Chondrocyte (in vitro differentiated cells): ENCODE results near the gene ZFC3H1. TPM values are rescaled to one million over a fixed set of nuclear protein-coding genes. Genes with fewer than 3 reads are reported as not detected.

Source experiments
- DNase-seq: peaks from one replicate; pipeline ENCODE4 v3.0.0; 2021; ENCODE audit warnings: mixed read lengths, low spot score
- H3K27ac Mint-ChIP-seq: one replicate; pipeline ENCODE4 v1.8.0; 2021; ENCODE audit warnings: mild to moderate bottlenecking, moderate library complexity, mixed read lengths; ENCODE audit not compliant: unreplicated experiment
- H3K27me3 Mint-ChIP-seq: 2 replicates; pipeline ENCODE4 v1.8.0; 2021; ENCODE audit warnings: low read depth, mixed read lengths
- H3K36me3 Mint-ChIP-seq: 2 replicates; pipeline ENCODE4 v1.8.0; 2021; ENCODE audit warnings: low read depth, mixed read lengths
- H3K4me1 Mint-ChIP-seq: 2 replicates; pipeline ENCODE4 v1.8.0; 2021; ENCODE audit warnings: low read depth, mild to moderate bottlenecking, mixed read lengths
- H3K4me3 Mint-ChIP-seq: one replicate; pipeline ENCODE4 v1.8.0; 2021; ENCODE audit warnings: mild to moderate bottlenecking, moderate library complexity, mixed read lengths; ENCODE audit not compliant: unreplicated experiment
- H3K9me3 Mint-ChIP-seq: 2 replicates; pipeline ENCODE4 v1.8.0; 2021; ENCODE audit warnings: low read depth, mixed read lengths
- total RNA-seq: library from RNA; stranded (reverse); gene quantifications from 3 replicates; pipeline ENCODE4 v1.2.1, GENCODE V29; 2021
- TF ChIP-seq, protein P1 (sequence below): fragments of 200-600 bp; sonication (generic); IDR thresholded peaks from 2 replicates; pipeline ENCODE4 v1.5.0; 2021; ENCODE audit warnings: antibody characterized with exemption, mild to moderate bottlenecking, moderate library complexity

ZFC3H1 gene
- total RNA-seq, 1 donor from 2014 or later, result 39.6 TPM

DNA sequence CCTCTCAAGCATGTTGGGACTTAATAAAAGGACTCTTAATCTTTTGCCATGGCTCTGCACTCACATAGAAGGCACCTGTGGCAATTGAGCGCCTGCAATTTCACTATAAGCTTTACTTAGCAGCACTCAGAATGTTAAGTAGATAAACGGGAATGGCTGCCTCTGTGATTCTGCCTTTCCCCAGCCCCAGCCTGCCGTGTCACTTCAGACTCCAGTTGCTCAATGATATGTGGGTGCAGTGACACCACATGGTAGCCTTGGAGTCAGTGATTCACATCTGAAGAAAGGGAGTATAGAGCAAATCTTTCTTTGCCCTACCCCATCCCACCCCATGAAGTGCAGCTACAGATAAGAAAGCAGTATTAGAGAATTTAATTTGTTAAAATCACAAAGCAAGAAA lies 96.1 kb downstream of the ZFC3H1 start:
- no peak overlapping the region for H3K27ac Mint-ChIP-seq
- TF ChIP-seq, protein P1, sequence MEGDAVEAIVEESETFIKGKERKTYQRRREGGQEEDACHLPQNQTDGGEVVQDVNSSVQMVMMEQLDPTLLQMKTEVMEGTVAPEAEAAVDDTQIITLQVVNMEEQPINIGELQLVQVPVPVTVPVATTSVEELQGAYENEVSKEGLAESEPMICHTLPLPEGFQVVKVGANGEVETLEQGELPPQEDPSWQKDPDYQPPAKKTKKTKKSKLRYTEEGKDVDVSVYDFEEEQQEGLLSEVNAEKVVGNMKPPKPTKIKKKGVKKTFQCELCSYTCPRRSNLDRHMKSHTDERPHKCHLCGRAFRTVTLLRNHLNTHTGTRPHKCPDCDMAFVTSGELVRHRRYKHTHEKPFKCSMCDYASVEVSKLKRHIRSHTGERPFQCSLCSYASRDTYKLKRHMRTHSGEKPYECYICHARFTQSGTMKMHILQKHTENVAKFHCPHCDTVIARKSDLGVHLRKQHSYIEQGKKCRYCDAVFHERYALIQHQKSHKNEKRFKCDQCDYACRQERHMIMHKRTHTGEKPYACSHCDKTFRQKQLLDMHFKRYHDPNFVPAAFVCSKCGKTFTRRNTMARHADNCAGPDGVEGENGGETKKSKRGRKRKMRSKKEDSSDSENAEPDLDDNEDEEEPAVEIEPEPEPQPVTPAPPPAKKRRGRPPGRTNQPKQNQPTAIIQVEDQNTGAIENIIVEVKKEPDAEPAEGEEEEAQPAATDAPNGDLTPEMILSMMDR, result no peak
- H3K9me3 Mint-ChIP-seq, result no peaks in the 10 kb centered on the region
- H3K36me3 Mint-ChIP-seq, result peaks cover 9% of the 10 kb centered on the region
- no peaks in the 10 kb centered on the region for H3K27me3 Mint-ChIP-seq
- H3K4me1 Mint-ChIP-seq, result peaks cover 2% of the 10 kb centered on the region
- DNase-seq, result no peak
- H3K4me3 Mint-ChIP-seq, result no peak overlapping the region

DNA sequence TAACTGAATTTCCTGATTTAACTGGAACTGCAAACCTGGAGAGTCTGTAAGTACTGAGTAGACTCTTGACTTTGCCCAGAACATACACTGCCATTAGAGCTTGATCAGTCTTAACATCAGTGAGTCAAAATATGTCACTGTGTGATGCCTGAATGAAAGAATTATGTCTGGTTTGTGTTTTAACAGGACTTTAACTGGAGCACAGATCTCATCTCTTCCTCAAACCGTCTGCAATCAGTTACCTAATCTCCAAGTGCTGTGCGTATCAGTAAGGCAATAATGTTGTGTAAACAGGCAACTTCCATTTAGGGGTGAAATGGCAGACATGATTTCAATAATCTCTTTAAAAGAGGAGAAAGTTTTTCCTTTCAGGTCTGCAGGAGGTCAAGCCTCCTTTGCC lies 97.0 kb downstream of the ZFC3H1 start:
- Mint-ChIP-seq H3K27me3 (no peaks in the 10 kb centered on the region), H3K9me3 (no peaks in the 10 kb centered on the region), H3K4me3 (no peak overlapping the region), H3K4me1 (peaks cover 2% of the 10 kb centered on the region), H3K36me3 (peaks cover 9% of the 10 kb centered on the region), H3K27ac (no peak overlapping the region)
- DNase-seq, result no peak
- TF ChIP-seq, protein P1, result no peak

DNA sequence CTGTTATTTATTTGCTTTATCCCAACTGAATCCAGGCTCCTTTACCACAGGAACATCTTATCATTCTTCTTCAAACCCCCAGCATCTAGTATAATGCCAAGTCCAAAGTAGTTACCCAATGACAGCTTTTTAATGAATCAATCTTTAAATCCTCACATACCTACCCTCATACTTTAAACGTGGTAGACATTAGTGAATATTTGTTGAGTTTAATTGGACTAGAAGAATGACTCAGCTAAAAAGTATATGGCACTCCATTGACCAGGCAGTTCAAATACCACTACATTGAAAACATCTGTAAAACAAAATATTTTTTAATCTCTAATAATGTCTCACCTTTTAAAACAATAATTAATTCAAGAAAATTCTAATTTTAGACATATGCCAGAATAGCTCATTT lies 98.1 kb downstream of the ZFC3H1 start:
- no peak overlapping the region for H3K4me3 Mint-ChIP-seq
- H3K27ac Mint-ChIP-seq, result no peak overlapping the region
- H3K27me3 Mint-ChIP-seq, result no peaks in the 10 kb centered on the region
- TF ChIP-seq, protein P1, result no peak
- H3K9me3 Mint-ChIP-seq, result no peaks in the 10 kb centered on the region
- peaks cover 9% of the 10 kb centered on the region for H3K36me3 Mint-ChIP-seq
- H3K4me1 Mint-ChIP-seq, result peaks cover 2% of the 10 kb centered on the region
- no peak for DNase-seq

DNA sequence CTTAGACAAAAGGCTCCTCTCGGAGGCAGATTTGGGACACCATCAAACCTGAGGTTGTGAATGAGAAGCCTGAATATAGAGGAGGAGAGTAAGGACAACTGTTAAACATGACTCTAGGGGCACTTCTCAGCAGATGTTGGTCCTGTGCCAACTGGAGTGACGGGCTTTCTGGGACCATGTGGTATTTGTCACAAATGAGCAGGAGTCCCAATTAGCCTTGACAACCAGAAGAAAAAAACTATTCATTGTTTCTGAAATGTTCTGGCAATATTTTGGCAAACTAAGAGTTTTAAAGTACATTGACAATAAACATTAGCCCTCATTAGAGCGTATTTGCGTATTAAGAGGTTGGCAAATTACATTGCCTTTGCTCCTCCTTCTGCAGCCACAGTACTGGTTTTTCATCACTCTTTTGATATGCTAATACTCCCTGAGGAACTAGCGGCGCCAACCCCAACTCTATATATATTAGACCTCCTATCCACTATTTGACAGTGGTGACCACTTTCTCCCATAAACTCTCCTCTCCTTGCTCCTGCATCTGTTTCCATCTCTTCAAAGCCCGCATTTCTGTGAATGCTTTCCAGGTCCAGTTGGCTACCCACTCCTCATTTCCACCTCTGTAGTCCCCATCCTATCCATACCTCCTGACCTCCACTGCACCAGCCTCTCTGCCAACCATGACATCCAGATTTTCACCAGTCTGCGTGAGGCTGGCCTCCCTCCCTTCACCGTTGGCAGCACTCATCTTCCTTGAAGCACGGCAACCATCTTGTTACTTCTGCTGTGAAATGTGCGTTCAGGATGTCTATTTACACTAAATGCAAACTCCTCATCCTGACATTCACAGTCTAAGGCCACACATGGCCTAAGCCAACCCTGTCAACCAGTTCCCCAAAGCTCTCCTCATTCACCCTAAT lies 100.7 kb downstream of the ZFC3H1 start:
- TF ChIP-seq, protein P1, result no peak
- Mint-ChIP-seq H3K9me3 (no peaks in the 10 kb centered on the region), H3K4me3 (no peak overlapping the region), H3K27ac (no peak overlapping the region), H3K36me3 (peaks cover 5% of the 10 kb centered on the region), H3K4me1 (peaks cover 2% of the 10 kb centered on the region), H3K27me3 (no peaks in the 10 kb centered on the region)
- no peak for DNase-seq

Other genes starting within 250 kb of the ZFC3H1 start
- gene LGR5, start 224.1 kb downstream of the ZFC3H1 start, total RNA-seq, result 13.8 to 31.0 TPM (median 14.3 TPM) in 3 replicates
- gene THAP2, start 453 bp upstream of the ZFC3H1 start, total RNA-seq, result 4.8 to 5.9 TPM (median 5.2 TPM) in 3 replicates
- gene TMEM19, start 22.2 kb upstream of the ZFC3H1 start, total RNA-seq, result 25.7 to 35.0 TPM (median 27.5 TPM) in 3 replicates
- 77.1 to 95.8 TPM (median 88.9 TPM) in 3 replicates for gene RAB21, start 91.0 kb upstream of the ZFC3H1 start, total RNA-seq
- 31.3 to 40.2 TPM (median 36.1 TPM) in 3 replicates for gene TBC1D15, start 175.9 kb upstream of the ZFC3H1 start, total RNA-seq